Activated CD4-positive, alpha-beta T cell treated with anti-CD3 and anti-CD28 coated beads, Interleukin-2, amount 10 ng/mL, durations not matched to agents 24 days and 14 days (primary cell): ENCODE results near the gene FOXN3. TPM values are rescaled to one million over a fixed set of nuclear protein-coding genes. Genes with fewer than 3 reads are reported as not detected.

Experiments used
- DNase-seq: peaks from one replicate; pipeline ENCODE4 v3.0.0; 2022
- H3K27ac Mint-ChIP-seq: one replicate; pipeline ENCODE4 v1.8.0; 2022; ENCODE audit warnings: mild to moderate bottlenecking, mixed read lengths
- H3K27me3 Mint-ChIP-seq: one replicate; pipeline ENCODE4 v1.8.0; 2022; ENCODE audit warnings: mixed read lengths
- H3K36me3 Mint-ChIP-seq: one replicate; pipeline ENCODE4 v1.8.0; 2022; ENCODE audit warnings: low read depth, mild to moderate bottlenecking, mixed read lengths
- H3K4me1 Mint-ChIP-seq: one replicate; pipeline ENCODE4 v1.8.0; 2021; ENCODE audit warnings: mixed read lengths
- H3K4me3 Mint-ChIP-seq: one replicate; pipeline ENCODE4 v1.8.0; 2022; ENCODE audit warnings: mild to moderate bottlenecking, moderate library complexity, mixed read lengths
- H3K9me3 Mint-ChIP-seq: one replicate; pipeline ENCODE4 v1.8.0; 2021; ENCODE audit warnings: mixed read lengths
- intact Hi-C: fragments of 100-400 bp; cut with micrococcal nuclease; formaldehyde crosslinking; loops from one replicate; pipeline ENCODE4 v1.15.1; 2023
- total RNA-seq: library from RNA; stranded (reverse); gene quantifications from 2 replicates; pipeline ENCODE4 v1.2.3, GENCODE V29; 2022

FOXN3 gene
- total RNA-seq, 1 donor from 2014 or later, result 80.0 TPM

GRCh38 chr14:89276424-89276975 lies 140.5 kb downstream of the FOXN3 start:
- H3K4me1 Mint-ChIP-seq, result peaks cover 61% of the 10 kb centered on the region
- DNase-seq, result peak; percentile 92
- peak overlapping the region; percentile 62 for H3K4me3 Mint-ChIP-seq
- intact Hi-C loops, result loop anchor here (1.0 to 5.0 kb wide), 6 partner anchors 49 to 341 kb away; no protein-coding TSS in a partner anchor
- peak overlapping the region; percentile 94 for H3K27ac Mint-ChIP-seq
- H3K27me3 Mint-ChIP-seq, result no peaks in the 10 kb centered on the region
- peaks cover 15% of the 10 kb centered on the region for H3K9me3 Mint-ChIP-seq
- peaks cover 62% of the 10 kb centered on the region for H3K36me3 Mint-ChIP-seq

GRCh38 chr14:89270439-89271227 lies 146.4 kb downstream of the FOXN3 start:
- Mint-ChIP-seq H3K27me3 (no peaks in the 10 kb centered on the region), H3K9me3 (peaks cover 6% of the 10 kb centered on the region), H3K36me3 (peaks cover 36% of the 10 kb centered on the region), H3K4me1 (peaks cover 45% of the 10 kb centered on the region), H3K27ac (peak overlapping the region; percentile 19), H3K4me3 (no peak overlapping the region)
- DNase-seq, result no peak
- intact Hi-C loops, result no loop called here

- Mint-ChIP-seq H3K27me3 (no peaks in the 10 kb centered on the region), H3K9me3 (no peaks in the 10 kb centered on the region), H3K4me3 (no peak overlapping the region), H3K36me3 (peaks cover 29% of the 10 kb centered on the region), H3K4me1 (peaks cover 40% of the 10 kb centered on the region), H3K27ac (no peak overlapping the region)
- no peak for DNase-seq
- intact Hi-C loops, result no loop called here
Observed at GRCh38 chr14:89269404-89269803, 147.6 kb downstream of the FOXN3 start.

GRCh38 chr14:89268514-89268913 lies 148.5 kb downstream of the FOXN3 start:
- no peak for DNase-seq
- H3K27ac Mint-ChIP-seq, result no peak overlapping the region
- no peaks in the 10 kb centered on the region for H3K27me3 Mint-ChIP-seq
- H3K36me3 Mint-ChIP-seq, result peaks cover 26% of the 10 kb centered on the region
- H3K4me1 Mint-ChIP-seq, result peaks cover 39% of the 10 kb centered on the region
- H3K4me3 Mint-ChIP-seq, result no peak overlapping the region
- intact Hi-C loops, result no loop called here
- H3K9me3 Mint-ChIP-seq, result no peaks in the 10 kb centered on the region

DNA sequence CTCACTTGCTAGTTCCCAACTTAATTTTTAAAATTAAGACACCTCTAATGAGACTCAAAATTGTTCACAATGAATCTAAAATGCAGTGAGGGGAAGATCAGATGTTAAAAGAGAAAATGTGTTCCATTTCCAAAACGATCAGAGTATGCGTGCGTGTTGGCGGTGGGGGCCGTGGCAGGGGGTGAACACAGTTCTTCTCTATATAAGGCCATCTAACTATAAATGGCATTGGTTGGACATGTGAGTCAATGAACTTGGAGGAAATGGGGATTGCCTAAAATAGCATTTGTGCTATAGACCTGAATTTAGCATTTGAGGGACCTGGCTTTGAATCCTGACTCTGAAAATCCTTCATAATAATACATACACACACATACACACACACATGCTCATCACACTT lies 149.4 kb downstream of the FOXN3 start:
- H3K27me3 Mint-ChIP-seq, result no peaks in the 10 kb centered on the region
- no peak for DNase-seq
- no peaks in the 10 kb centered on the region for H3K9me3 Mint-ChIP-seq
- H3K4me1 Mint-ChIP-seq, result peaks cover 33% of the 10 kb centered on the region
- H3K4me3 Mint-ChIP-seq, result no peak overlapping the region
- no peak overlapping the region for H3K27ac Mint-ChIP-seq
- H3K36me3 Mint-ChIP-seq, result peaks cover 24% of the 10 kb centered on the region
- intact Hi-C loops, result no loop called here

GRCh38 chr14:89267163-89267562 lies 149.9 kb downstream of the FOXN3 start:
- intact Hi-C loops, result no loop called here
- Mint-ChIP-seq H3K9me3 (no peaks in the 10 kb centered on the region), H3K27ac (no peak overlapping the region), H3K27me3 (no peaks in the 10 kb centered on the region), H3K4me1 (peaks cover 33% of the 10 kb centered on the region), H3K4me3 (no peak overlapping the region), H3K36me3 (peaks cover 26% of the 10 kb centered on the region)
- no peak for DNase-seq

GRCh38 chr14:89266754-89267153 lies 150.3 kb downstream of the FOXN3 start:
- no peaks in the 10 kb centered on the region for H3K9me3 Mint-ChIP-seq
- intact Hi-C loops, result no loop called here
- H3K4me3 Mint-ChIP-seq, result no peak overlapping the region
- H3K4me1 Mint-ChIP-seq, result peaks cover 33% of the 10 kb centered on the region
- peaks cover 28% of the 10 kb centered on the region for H3K36me3 Mint-ChIP-seq
- H3K27me3 Mint-ChIP-seq, result no peaks in the 10 kb centered on the region
- H3K27ac Mint-ChIP-seq, result no peak overlapping the region
- DNase-seq, result no peak

DNA sequence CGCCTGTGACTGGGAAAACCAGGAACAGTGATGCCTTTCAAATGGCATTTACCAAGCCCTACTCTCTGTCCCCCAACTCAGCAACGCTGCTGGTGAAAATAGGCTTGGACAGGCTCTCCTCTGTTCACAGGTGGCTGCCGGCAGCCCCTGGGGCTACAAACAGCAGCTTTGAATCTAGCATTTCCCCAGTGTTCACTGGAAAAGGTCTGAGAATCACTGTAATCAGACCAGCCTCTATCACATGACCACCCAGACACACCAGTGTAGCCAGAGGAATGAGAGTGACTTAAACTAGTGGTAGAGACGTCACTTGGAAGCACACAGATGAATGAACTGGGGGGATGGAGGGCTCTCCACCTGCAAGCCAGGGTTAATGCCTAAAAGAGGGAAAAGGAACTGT lies 151.8 kb downstream of the FOXN3 start:
- H3K4me1 Mint-ChIP-seq, result peaks cover 28% of the 10 kb centered on the region
- H3K27me3 Mint-ChIP-seq, result no peaks in the 10 kb centered on the region
- peaks cover 32% of the 10 kb centered on the region for H3K36me3 Mint-ChIP-seq
- H3K27ac Mint-ChIP-seq, result no peak overlapping the region
- intact Hi-C loops, result no loop called here
- no peaks in the 10 kb centered on the region for H3K9me3 Mint-ChIP-seq
- no peak overlapping the region for H3K4me3 Mint-ChIP-seq
- no peak for DNase-seq

- Mint-ChIP-seq H3K9me3 (no peaks in the 10 kb centered on the region), H3K4me3 (no peak overlapping the region), H3K36me3 (peaks cover 29% of the 10 kb centered on the region), H3K27me3 (no peaks in the 10 kb centered on the region), H3K27ac (peak overlapping the region; percentile 60), H3K4me1 (peaks cover 26% of the 10 kb centered on the region)
- intact Hi-C loops, result no loop called here
- DNase-seq, result no peak
Observed at GRCh38 chr14:89264196-89264800, 152.7 kb downstream of the FOXN3 start.

- H3K4me1 Mint-ChIP-seq, result peaks cover 18% of the 10 kb centered on the region
Observed at GRCh38 chr14:89262041-89262440, 155.0 kb downstream of the FOXN3 start.

GRCh38 chr14:89260898-89261297 lies 156.1 kb downstream of the FOXN3 start:
- H3K9me3 Mint-ChIP-seq, result peaks cover 3% of the 10 kb centered on the region
- no peaks in the 10 kb centered on the region for H3K27me3 Mint-ChIP-seq
- H3K27ac Mint-ChIP-seq, result no peak overlapping the region
- H3K4me1 Mint-ChIP-seq, result peaks cover 15% of the 10 kb centered on the region
- H3K4me3 Mint-ChIP-seq, result no peak overlapping the region
- intact Hi-C loops, result no loop called here
- no peak for DNase-seq
- H3K36me3 Mint-ChIP-seq, result peaks cover 38% of the 10 kb centered on the region

More at GRCh38 chr14:89262041-89262440, 155.0 kb downstream of the FOXN3 start:
- DNase-seq, result no peak
- H3K27ac Mint-ChIP-seq, result no peak overlapping the region
- intact Hi-C loops, result no loop called here
- H3K27me3 Mint-ChIP-seq, result no peaks in the 10 kb centered on the region
- H3K4me3 Mint-ChIP-seq, result no peak overlapping the region
- peaks cover 3% of the 10 kb centered on the region for H3K9me3 Mint-ChIP-seq
- H3K36me3 Mint-ChIP-seq, result peaks cover 38% of the 10 kb centered on the region

- H3K27ac Mint-ChIP-seq, result peak overlapping the region; percentile 60
- no peak overlapping the region for H3K4me3 Mint-ChIP-seq
- H3K9me3 Mint-ChIP-seq, result peaks cover 3% of the 10 kb centered on the region
- peaks cover 16% of the 10 kb centered on the region for H3K4me1 Mint-ChIP-seq
- intact Hi-C loops, result no loop called here
- DNase-seq, result no peak
- peaks cover 38% of the 10 kb centered on the region for H3K36me3 Mint-ChIP-seq
- H3K27me3 Mint-ChIP-seq, result no peaks in the 10 kb centered on the region
Observed at GRCh38 chr14:89259951-89260609, 157.0 kb downstream of the FOXN3 start.

DNA sequence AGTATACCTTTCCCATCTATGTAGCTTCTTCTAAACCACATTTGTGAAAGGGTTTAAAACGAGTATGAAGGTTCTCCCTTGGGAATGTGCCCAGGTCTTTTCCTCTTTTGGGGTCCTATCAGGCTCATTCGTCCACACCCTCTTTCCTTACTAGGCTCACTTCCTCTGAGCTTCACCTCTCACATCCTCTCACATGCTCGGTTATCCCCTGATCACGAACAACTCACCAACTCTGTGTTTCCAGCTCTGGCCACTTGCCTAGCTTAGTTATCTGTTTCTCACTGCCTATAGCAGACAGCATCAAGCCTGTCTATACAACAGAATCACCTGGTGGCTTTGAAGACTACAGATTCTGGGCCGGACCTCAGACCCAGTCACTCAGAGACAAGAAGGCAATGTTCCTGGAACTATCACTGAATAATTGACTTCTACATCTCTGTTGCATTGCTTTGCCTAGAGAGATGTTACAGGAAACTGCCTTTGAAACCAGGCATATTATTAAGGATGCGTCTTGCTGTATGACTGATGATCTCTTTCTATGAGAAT lies 158.2 kb downstream of the FOXN3 start:
- peaks cover 3% of the 10 kb centered on the region for H3K9me3 Mint-ChIP-seq
- H3K4me1 Mint-ChIP-seq, result peaks cover 9% of the 10 kb centered on the region
- H3K27ac Mint-ChIP-seq, result peak overlapping the region; percentile 13
- H3K4me3 Mint-ChIP-seq, result no peak overlapping the region
- no peak for DNase-seq
- intact Hi-C loops, result no loop called here
- peaks cover 32% of the 10 kb centered on the region for H3K36me3 Mint-ChIP-seq
- H3K27me3 Mint-ChIP-seq, result no peaks in the 10 kb centered on the region
